HG02970 (cell line): ENCODE results near the gene FAM216A.
A peak's percentile ranks its signal among the peaks of the same experiment; 100 is the strongest.
"Not testable (repeated sequence)": the region's sequence is repeated elsewhere in the genome, so short reads cannot be mapped to it uniquely, and the experiment has no call there.

ENCODE experiments used
- ATAC-seq: cut with Tn5 transposase; IDR thresholded peaks from one replicate; pipeline ENCODE4 v1.9.1; 2021; ENCODE audit warnings: mild to moderate bottlenecking, moderate library complexity, moderate number of reproducible peaks; ENCODE audit not compliant: unreplicated experiment, low FRiP score

Gene FAM216A

GRCh38 chr12:110498984-110499706, 30.5 kb downstream of the FAM216A start:
- no peak for ATAC-seq

GRCh38 chr12:110501399-110501751, 32.7 kb downstream of the FAM216A start:
- no peak for ATAC-seq

DNA sequence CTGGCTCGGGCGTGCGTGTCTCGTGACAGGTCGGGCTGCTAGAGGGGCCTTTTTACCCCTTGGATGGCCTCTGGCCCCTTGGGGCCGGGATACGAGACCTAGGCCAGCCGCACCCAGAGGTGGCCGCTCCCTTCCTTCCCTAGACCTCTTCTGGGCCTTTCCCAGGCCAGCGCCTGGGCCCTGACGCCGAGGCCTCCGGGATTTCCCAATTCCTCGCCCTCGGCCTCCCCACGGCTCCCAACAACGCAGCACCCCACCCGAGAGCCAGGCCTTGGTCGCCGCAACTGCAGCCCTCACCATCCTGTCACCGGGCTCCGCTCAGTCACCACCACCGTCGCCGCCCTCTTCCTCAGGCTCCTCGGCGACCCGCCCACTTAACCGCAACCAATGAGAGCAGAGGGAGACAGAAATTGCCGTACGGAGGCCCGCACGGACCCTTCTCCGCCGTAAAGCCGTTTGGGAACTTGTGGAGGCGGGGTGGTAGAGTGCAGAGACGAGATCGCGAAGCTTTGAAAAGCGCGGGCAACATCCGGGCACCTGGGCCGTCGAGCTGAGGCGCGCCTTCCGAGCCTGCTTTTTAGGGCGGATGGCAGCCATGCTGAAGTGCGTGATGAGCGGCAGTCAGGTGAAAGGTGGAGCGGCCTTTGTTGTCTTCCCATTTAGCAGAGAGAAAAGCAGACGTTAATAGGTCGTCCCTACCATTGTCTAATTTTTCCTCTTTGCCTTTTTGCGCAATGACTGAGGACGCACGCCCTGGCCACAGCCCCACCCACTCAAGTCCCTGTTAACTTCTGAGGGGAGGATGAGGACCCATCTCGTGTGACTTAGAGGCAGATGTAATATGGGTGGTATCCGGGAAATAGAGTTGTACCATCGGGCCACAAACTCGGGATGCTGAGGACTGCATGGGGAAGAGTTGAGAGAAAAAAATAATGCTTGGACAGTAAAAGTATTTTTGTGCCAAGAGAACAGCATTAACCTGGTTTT, 33.4 kb downstream of the FAM216A start, which contains the start of the genes RAD9B and VPS29:
RAD9B (plus strand) TSS at position 580 of the 987 bp plus-strand sequence; CDS start at position 587, 7 bp downstream.
VPS29 (minus strand) TSS at position 360 of the 987 bp plus-strand sequence; CDS start at position 300, 60 bp downstream.
- peak; percentile 91 for ATAC-seq

DNA sequence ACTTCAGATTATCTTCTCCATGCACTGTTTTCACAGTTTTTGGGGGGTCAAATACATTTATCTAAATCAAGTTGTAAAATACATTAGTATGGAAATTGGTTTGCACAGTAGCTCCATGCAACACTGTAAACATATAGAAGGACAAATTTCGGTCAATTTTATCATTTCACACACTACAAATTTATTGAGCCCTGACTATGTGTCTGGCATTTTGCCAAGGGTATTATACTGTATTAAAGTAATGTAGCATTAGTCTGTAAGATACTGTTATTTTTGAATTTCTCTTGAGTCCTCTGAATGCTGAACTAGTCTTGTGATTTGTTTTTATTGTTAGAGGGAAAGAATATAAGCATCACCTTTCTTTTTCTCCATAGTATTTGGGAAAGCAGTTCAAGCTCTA, 34.8 kb downstream of the FAM216A start:
- no peak for ATAC-seq

DNA sequence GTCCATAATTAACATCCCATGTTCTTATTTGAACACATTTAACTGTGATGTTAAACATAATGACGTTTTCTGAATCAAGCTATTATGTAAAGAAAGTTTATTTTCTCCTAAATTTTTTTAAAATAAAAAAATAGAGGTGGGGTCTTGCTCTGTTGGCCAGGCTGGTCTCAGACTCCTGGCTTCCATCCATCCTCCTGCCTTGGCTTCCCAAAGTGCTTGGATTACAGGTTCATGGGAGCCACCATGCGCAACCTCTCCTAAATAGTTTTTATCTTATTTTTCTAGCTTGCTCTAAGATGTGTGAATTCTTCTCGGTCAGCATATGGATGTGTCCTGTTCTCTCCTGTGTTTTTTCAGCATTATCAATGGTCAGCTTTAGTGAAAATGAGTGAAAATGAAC, 36.7 kb downstream of the FAM216A start:
- ATAC-seq = no peak

DNA sequence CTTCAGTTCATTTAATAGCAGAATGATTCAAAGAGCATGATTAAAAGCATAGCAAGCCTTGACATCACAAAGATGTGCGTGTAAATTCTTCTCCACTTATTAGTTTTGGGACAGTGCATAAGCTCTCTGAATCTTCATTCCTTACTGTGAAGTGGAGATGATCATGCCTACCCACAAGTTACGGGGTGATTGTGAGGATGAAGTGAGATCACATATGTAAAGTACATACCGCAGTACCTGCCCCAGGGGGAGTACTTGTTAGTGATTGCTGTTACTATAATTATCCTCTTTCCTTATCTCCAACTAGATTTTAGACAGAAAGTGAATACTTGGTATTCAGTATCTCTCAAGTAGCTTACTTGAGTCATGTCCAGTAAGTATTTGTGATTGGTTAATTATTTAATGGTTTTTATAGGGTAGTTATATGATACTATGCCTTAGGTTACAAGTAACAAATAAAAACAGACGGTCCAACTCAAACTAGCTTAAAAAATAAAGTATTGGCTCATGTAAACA, 39.5 kb downstream of the FAM216A start:
- no peak for ATAC-seq

- ATAC-seq = no peak
Measured at GRCh38 chr12:110513842-110514241, 45.2 kb downstream of the FAM216A start.

DNA sequence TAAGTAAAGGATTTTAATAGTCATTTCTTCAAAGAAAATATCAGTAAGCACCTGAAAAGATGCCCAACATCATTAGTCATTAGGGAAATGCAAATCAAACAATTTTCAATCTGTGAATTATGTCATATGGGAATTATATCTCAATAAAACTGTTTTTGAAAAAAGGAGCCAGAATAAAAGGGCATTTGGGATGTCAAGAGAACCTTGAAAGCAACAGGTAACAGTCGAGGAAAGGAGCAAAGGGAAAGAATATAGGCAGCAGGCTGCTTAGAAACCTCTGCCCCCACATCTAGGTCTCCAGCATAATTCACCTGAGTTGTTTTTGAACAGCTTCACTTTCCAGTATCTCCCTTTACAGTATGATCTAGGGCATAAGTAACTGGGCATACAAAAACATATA, 45.7 kb downstream of the FAM216A start:
- no peak for ATAC-seq

DNA sequence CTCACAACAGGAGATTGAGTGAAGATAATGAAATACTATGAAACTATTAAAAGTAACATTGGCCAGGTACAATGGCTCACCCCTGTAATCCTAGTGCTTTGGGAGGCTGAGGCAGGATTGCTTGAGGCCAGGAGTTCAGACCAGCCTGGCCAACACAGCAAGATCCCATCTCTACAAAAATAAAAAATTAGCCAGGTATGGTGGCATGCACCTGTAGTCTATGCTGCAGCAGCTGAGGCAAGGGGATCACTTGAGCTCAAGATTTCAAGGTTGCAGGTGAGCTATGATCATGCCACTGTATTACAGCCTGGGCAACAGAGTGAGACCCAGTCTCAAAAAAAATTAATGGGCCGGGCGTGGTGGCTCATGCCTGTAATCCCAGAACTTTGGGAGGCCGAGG, 48.4 kb downstream of the FAM216A start:
- ATAC-seq = no peak

- ATAC-seq = not testable (repeated sequence)
Measured at GRCh38 chr12:110518014-110518413, 49.4 kb downstream of the FAM216A start.

- not testable (repeated sequence) for ATAC-seq
Measured at GRCh38 chr12:110520876-110521712, 52.4 kb downstream of the FAM216A start.

DNA sequence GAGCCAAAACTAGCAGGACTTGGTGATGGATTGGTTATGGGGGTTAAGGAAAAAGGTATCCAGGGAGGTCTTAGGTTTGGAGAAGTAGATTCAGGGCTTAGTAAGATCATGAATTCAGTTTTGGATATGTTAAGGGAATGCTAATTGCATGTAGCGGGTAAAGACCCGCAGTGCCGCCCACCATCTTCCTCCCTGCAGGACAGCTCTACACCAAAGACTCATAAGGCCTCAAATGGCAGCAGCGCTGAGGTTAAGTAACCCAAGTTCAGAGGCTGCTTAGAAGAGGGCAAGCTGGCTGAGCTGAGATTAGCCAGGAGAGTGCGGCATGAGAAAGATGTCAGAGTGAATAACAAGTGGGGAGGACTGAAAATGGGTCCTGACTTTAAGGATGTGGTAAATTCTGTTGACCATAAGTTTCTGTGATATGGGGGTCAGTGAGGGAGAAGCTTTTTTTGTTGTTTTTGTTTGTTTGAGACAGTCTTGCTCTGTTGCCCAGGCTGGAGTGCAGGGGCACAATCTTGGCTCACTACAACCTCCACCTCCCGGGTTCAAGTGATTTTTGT, 59.7 kb downstream of the FAM216A start:
- ATAC-seq = no peak

DNA sequence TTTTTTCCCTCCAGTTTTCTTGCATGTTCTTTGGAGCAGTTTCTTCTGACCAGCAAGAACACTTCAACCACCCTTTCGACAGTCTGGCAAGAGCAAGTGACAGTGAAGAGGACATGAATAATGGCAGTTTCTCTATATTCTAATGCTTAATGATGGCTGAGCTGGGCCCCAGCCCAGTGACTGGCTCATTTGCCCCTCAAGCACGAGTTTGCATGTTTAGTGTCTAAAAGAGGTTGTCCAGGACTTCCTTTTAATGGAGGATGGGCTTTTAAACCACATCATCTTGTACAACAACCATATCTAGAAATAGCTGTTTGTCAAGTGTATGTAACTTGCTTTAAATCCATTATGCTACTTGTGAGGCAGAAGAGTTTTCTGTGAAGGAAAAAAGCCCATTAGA, 61.9 kb downstream of the FAM216A start:
- no peak for ATAC-seq

DNA sequence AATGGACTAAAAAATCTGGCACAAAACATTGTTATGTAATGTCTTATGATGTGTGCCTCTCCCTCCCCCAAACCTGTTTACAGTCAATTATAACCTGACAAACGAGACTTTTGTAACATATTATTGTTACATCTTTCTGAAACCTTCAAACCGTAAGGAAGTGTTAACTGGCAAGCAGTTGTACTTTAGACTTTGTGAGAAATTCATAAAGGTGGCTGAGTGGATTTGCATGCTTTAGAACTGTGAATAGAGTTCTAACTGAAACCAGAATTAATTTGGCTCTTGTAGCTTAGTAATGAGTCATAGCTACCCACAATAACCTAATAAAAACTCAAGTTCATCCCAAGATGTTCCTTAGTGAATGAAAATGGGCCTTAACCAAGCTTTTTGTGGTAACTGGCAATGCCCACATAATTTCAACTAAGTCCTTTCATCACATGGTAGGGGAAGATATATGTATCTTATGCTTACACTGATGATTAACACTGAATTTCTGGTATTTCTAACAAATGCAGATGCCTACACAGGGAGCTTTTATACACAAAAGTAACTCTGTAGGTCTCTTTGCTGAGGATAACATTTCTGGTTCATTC, 63.2 kb downstream of the FAM216A start:
- ATAC-seq = peak; percentile 83

GRCh38 chr12:110532644-110533043, 64.0 kb downstream of the FAM216A start:
- ATAC-seq = no peak

DNA sequence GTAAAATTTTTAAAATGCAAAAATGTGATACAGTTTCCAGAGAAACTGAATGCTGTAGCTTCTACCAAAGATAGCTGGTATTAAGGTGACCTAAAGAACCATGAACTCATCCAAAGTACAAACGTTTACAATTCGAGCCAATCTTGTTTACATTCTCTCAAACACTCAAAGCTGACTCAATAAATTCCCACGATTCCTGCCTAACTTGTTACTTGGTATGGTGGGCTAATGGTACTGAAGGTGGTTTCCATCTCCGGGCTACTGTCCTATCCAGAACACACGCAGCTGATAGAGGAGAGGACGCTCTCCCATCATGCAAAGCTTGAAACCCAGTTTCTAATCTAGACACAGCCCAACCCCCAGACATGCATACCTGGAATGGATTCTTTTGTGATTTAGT, 65.0 kb downstream of the FAM216A start:
- ATAC-seq = no peak

DNA sequence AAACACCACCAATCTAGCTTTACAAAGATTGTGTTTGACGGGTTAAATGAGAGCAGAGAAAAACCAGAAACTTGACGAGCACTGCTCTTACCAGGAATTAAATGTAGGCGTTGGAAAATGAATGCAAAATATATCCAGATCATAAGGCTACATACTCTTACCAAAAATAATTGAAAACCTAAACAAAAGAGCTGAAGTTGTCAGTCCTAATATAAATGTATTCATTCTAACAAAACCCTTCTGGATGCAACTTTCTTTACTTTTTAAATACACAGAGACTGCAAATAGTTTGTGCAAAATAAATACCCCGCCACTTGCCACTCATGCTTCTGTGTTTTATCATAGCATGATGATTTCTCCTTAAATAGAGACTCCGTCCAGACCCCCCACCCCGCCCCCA, 66.2 kb downstream of the FAM216A start:
- no peak for ATAC-seq

GRCh38 chr12:110536834-110537604, 68.4 kb downstream of the FAM216A start:
- no peak for ATAC-seq
